HepG2 (cell line): ENCODE data around the gene EPB41L1. TPM values are rescaled to one million over a fixed set of nuclear protein-coding genes. Genes with fewer than 3 reads are reported as not detected.

ENCODE experiments used
- ATAC-seq: fragments of 200-7000 bp; cut with Tn5 transposase; 3 replicates; pipeline ENCODE4 v1.9.1; 2020; ENCODE audit warnings: mild to moderate bottlenecking, moderate library complexity
- BruUV-seq: library from RNA; stranded (reverse); fragments of 400-500 nt; replicated peaks from 2 replicates; lab custom pipeline; 2021; lab: Mats Ljungman, UMichigan
- CTCF ChIA-PET: fragments of 300-600 bp; formaldehyde crosslinking; extraction: SDS; loops from one replicate; lab custom pipeline; 2021; ENCODE audit warnings: low total read pairs, inconsistent platforms, low intra/inter-chr PET ratio; lab: Yijun Ruan, JAX
- POLR2A ChIA-PET: fragments of 350-600 bp; sonication (Branson Sonifier 250); formaldehyde crosslinking; loops from one replicate; lab custom pipeline; 2020; ENCODE audit warnings: antibody characterized with exemption, inconsistent platforms; lab: Yijun Ruan, JAX
- DNase-seq: peaks from one replicate; pipeline ENCODE4 v3.0.0-alpha.2; 2015; ENCODE audit warnings: low spot score
- FAIRE-seq: peaks from 3 replicates; lab custom pipeline; 2011; peaks lifted over from hg19 to GRCh38; lab: Jason Lieb, UNC
- H2AFZ ChIP-seq: one replicate; pipeline ENCODE4 v1.6.1; 2011; ENCODE audit warnings: low read length, inconsistent platforms
- H3K27ac ChIP-seq: fragments of 300-600 bp; 3 replicates; pipeline ENCODE4 v1.8.0; 2011; ENCODE audit warnings: mixed run types, mild to moderate bottlenecking, mixed read lengths, low read length, inconsistent platforms; ENCODE audit not compliant: insufficient read depth; ENCODE audit errors: extremely low read length
- H3K27me3 ChIP-seq, 2 experiments: fragments of 200-600 bp in 1 of 2; 2 replicates in 1 of 2; 3 replicates in 1 of 2; pipeline versions ENCODE4 v1.6.0 to v1.8.0; 2011; ENCODE audit warnings: low read length in 2 of 2, mild to moderate bottlenecking in 2 of 2, moderate library complexity in 2 of 2, inconsistent platforms in 1 of 2; ENCODE audit not compliant: insufficient read depth in 2 of 2, control insufficient read depth in 1 of 2
- H3K36me3 ChIP-seq, 2 experiments: fragments of 200-600 bp in 1 of 2; replicated peaks in 1 of 2; 2 replicates in 1 of 2; 3 replicates in 1 of 2; pipeline versions ENCODE4 v1.5.1 to v1.8.0; 2011; ENCODE audit warnings: low read length in 2 of 2, inconsistent platforms in 1 of 2; ENCODE audit not compliant: insufficient read depth in 2 of 2, control insufficient read depth in 1 of 2
- H3K4me1 ChIP-seq: 2 replicates; pipeline ENCODE4 v1.5.1; 2012; ENCODE audit warnings: low read length, inconsistent platforms; ENCODE audit not compliant: insufficient read depth
- H3K4me2 ChIP-seq: 2 replicates; pipeline ENCODE4 v1.6.0; 2011; ENCODE audit warnings: low read depth, low read length, inconsistent platforms
- H3K4me3 ChIP-seq, 3 experiments: fragments of 200-600 bp in 1 of 3; sonication (generic), shearing (Covaris generic) in 1 of 3; replicated peaks in 1 of 3; 2 replicates each; pipeline ENCODE4 v1.5.1; 2011 to 2016; ENCODE audit warnings: low read length in 3 of 3, inconsistent platforms in 2 of 3, low read depth in 2 of 3, mild to moderate bottlenecking in 2 of 3, control low read depth in 1 of 3, mixed read lengths in 1 of 3; ENCODE audit not compliant: insufficient read depth in 1 of 3
- H3K79me2 ChIP-seq: one replicate; pipeline ENCODE4 v1.6.1; 2011; ENCODE audit warnings: low read length, inconsistent platforms; ENCODE audit not compliant: insufficient read depth
- H3K9ac ChIP-seq: 2 replicates; pipeline ENCODE4 v1.6.0; 2011; ENCODE audit warnings: mild to moderate bottlenecking, low read depth, low read length, inconsistent platforms; ENCODE audit not compliant: insufficient read depth
- H3K9me3 ChIP-seq: 2 replicates; pipeline ENCODE4 v1.5.1; 2012; ENCODE audit warnings: mild to moderate bottlenecking, low read length
- H4K20me1 ChIP-seq: 2 replicates; pipeline ENCODE4 v1.6.0; 2011; ENCODE audit warnings: inconsistent platforms, mild to moderate bottlenecking, low read length, moderate library complexity; ENCODE audit not compliant: insufficient read depth
- GABPB1 ChIP-seq: IDR thresholded peaks from 2 replicates; pipeline ENCODE4 v1.6.1; 2016; ENCODE audit warnings: mild to moderate bottlenecking, missing genetic modification reagents, moderate library complexity, missing compliant biosample characterization
- LCORL ChIP-seq, 2 experiments: fragments of 450-650 bp in 1 of 2; sonication (generic) in 1 of 2; formaldehyde crosslinking in 1 of 2; IDR thresholded peaks; 2 replicates each; pipeline versions ENCODE4 v1.5.0 to v1.6.1; 2017 to 2020; ENCODE audit warnings: antibody characterized with exemption in 1 of 2, missing genetic modification reagents in 1 of 2
- MTA3 ChIP-seq: sonication (generic); formaldehyde crosslinking; IDR thresholded peaks from 2 replicates; pipeline ENCODE4 v1.4.0; 2020; ENCODE audit warnings: missing genetic modification reagents
- NR2F6 ChIP-seq, 2 experiments: IDR thresholded peaks; 2 replicates each; pipeline ENCODE4 v1.6.1; 2016; ENCODE audit warnings: antibody characterized with exemption in 1 of 2, mild to moderate bottlenecking in 1 of 2
- RXRA ChIP-seq: sonication (generic); formaldehyde crosslinking; IDR thresholded peaks from 2 replicates; pipeline ENCODE4 v1.5.1; 2020; ENCODE audit warnings: missing genetic modification reagents
- SOX5 ChIP-seq: IDR thresholded peaks from 2 replicates; pipeline ENCODE4 v1.6.1; 2016; ENCODE audit warnings: borderline replicate concordance
- TAF1 ChIP-seq: sonication (generic); formaldehyde crosslinking; IDR thresholded peaks from 2 replicates; pipeline ENCODE4 v1.4.0; 2020; ENCODE audit warnings: missing genetic modification reagents
- TCF7 ChIP-seq: sonication (generic); IDR thresholded peaks from 2 replicates; pipeline ENCODE4 v1.6.1; 2016; ENCODE audit warnings: antibody characterized with exemption, low read depth
- XRCC5 ChIP-seq: fragments of 200-400 bp; formaldehyde crosslinking; optimal IDR thresholded peaks from 2 replicates; pipeline ENCODE3; 2017; ENCODE audit warnings: mild to moderate bottlenecking, low read length
- ZFP90 ChIP-seq: sonication (generic); formaldehyde crosslinking; IDR thresholded peaks from 2 replicates; pipeline ENCODE4 v1.8.0; 2022; ENCODE audit warnings: missing genetic modification reagents, mild to moderate bottlenecking, inconsistent platforms, borderline replicate concordance
- ZKSCAN5 ChIP-seq: sonication (generic); formaldehyde crosslinking; IDR thresholded peaks from 2 replicates; pipeline ENCODE4 v1.5.1; 2020; ENCODE audit warnings: mild to moderate bottlenecking, missing genetic modification reagents
- ZMYM3 ChIP-seq: sonication (generic); formaldehyde crosslinking; IDR thresholded peaks from 2 replicates; pipeline ENCODE4 v1.5.1; 2020; ENCODE audit warnings: mild to moderate bottlenecking, missing genetic modification reagents
- ZNF607 ChIP-seq: sonication (generic); formaldehyde crosslinking; IDR thresholded peaks from 2 replicates; pipeline ENCODE4 v1.5.1; 2020; ENCODE audit warnings: missing genetic modification reagents, mild to moderate bottlenecking, borderline replicate concordance
- WGBS: methylation state at CpG from one replicate; pipeline ENCODE4 v1.1.6; 2017; ENCODE audit warnings: low lambda C conversion rate; 5-methylcytosine and 5-hydroxymethylcytosine counted together
- in situ Hi-C: cut with HindIII; loops from 2 replicates; pipeline ENCODE4 v1.10.0; 2017; ENCODE audit warnings: low pct_unique_long_range_greater_than_20kb; ENCODE audit not compliant: extremely low pct_ligation_motif_present
- intact Hi-C: fragments of 100-400 bp; cut with micrococcal nuclease; formaldehyde crosslinking; loops from one replicate; pipeline ENCODE4 v1.10.0; 2022; ENCODE audit not compliant: unreplicated experiment
- polyA plus RNA-seq, 8 experiments: library from polyadenylated mRNA; depleted of rRNA in 3 of 8; stranded (reverse) in 7 of 8; unstranded in 1 of 8; fragments of >200 nt; fragmentation: Illumina TruSeq in 4 of 8; extraction: Trizol in 4 of 8; gene quantifications; 2 replicates each; pipeline versions ENCODE4 v1.2.1 to v1.2.3, GENCODE V29; 2011 to 2016; ENCODE audit warnings: low read depth in 4 of 8, missing spikeins in 1 of 8, mixed read lengths in 1 of 8; ENCODE audit not compliant: insufficient read depth in 1 of 8
- total RNA-seq, 5 experiments: library from RNA; depleted of rRNA; stranded (reverse); fragments of >200 nt; fragmentation: Illumina TruSeq; extraction: Trizol; gene quantifications; 2 replicates each; pipeline ENCODE4 v1.2.3, GENCODE V29; 2016; ENCODE audit warnings: low read depth in 1 of 5
- TF ChIP-seq, protein P1 (sequence below): sonication (generic); formaldehyde crosslinking; IDR thresholded peaks from 2 replicates; pipeline ENCODE4 v1.5.0; 2020; ENCODE audit warnings: mild to moderate bottlenecking, missing genetic modification reagents, moderate library complexity
- TF ChIP-seq, protein P2 (sequence below): sonication (generic); formaldehyde crosslinking; IDR thresholded peaks from 2 replicates; pipeline ENCODE4 v1.9.0; 2022; ENCODE audit warnings: low read depth, missing genetic modification reagents
- TF ChIP-seq, protein P3 (sequence below): sonication (generic); formaldehyde crosslinking; IDR thresholded peaks from 2 replicates; pipeline ENCODE4 v1.4.0; 2020; ENCODE audit warnings: missing genetic modification reagents, borderline replicate concordance

EPB41L1 gene
- total and polyA plus RNA-seq, 2 of the 13 experiments (the other 11 are each of a cell fraction or from before 2014, with no cell fraction given): 16.7 to 39.0 TPM

DNA sequence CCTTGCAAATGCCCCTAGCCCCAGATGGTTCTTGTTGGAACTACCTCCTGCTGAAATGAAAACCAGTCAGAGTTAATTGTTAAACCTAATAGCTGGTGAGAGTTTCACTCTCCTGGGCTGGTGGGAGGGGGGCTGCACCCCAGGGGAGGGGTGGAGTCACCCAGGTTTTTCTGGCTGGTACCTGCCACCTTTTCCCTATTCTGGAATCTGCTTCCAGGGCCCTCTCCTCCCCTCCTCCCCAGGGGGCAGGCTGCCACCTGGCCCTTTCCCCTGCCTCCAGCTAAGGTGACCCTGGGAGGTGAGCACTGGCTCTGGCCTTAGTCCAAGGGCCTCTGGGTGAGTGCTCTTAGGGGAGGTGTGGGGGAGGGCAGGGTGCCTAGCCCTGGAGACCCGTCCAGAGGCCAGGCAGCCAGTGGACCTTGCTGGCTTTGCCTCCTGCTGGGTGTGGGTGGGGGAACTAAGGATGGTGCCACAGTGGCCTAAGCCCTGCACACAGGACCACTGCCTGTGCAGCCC, 48.8 kb upstream of the EPB41L1 start:
- intact Hi-C loops (no loop called here), in situ Hi-C loops (no loop called here)
- 0% methylated on average over 1 of the region's 1 CpG for WGBS
- ChIA-PET POLR2A (no interaction called here), CTCF (no interaction called here)
- no peak for DNase-seq
- no peak overlapping the region for H2AFZ ChIP-seq
- no peaks in the 10 kb centered on the region for H3K79me2 ChIP-seq
- no peaks in the 10 kb centered on the region for H3K36me3 ChIP-seq
- H3K27me3 ChIP-seq: peaks cover under 1 to 4% of the 10 kb centered on the region in 2 experiments; a peak in 1 of 5 replicates
- no peaks in the 10 kb centered on the region for H4K20me1 ChIP-seq
- peak; percentile 62 for ATAC-seq
- no peak for FAIRE-seq
- H3K4me1 ChIP-seq: peaks cover 36% of the 10 kb centered on the region
- no peak overlapping the region for H3K4me3 ChIP-seq
- no peaks in the 10 kb centered on the region for H3K9me3 ChIP-seq
- no peak overlapping the region for H3K4me2 ChIP-seq
- H3K9ac ChIP-seq: no peak overlapping the region
- no TSS peak for BruUV-seq
- H3K27ac ChIP-seq: no peak overlapping the region
- TF ChIP-seq XRCC5 (peak; percentile 16), NR2F6 (IDR thresholded peaks at IDR 0.05) (0 out of 2 replicates have a peak, but pooled peaks have one; percentile 8), NR2F6 (CRISPR knock-in tag; IDR thresholded peaks at IDR 0.05) (peak; percentile 42; the same call in 1 of the 2 replicates), SOX5 (0 out of 2 replicates have a peak, but pooled peaks have one; percentile 12), ZMYM3 (CRISPR knock-in tag) (0 out of 2 replicates have a peak, but pooled peaks have one; percentile 61), ZFP90 (CRISPR knock-in tag) (0 out of 2 replicates have a peak, but pooled peaks have one; percentile 14), LCORL (IDR thresholded peaks at IDR 0.05) (no peak), LCORL (CRISPR knock-in tag; IDR thresholded peaks at IDR 0.05) (peak; percentile 44; the same call in 1 of the 2 replicates), RXRA (CRISPR knock-in tag) (0 out of 2 replicates have a peak, but pooled peaks have one; percentile 40), MTA3 (no peak), GABPB1 (CRISPR knock-in tag) (peak; percentile 23; the same call in 1 of the 2 replicates), ZKSCAN5 (peak; percentile 90), TAF1 (no peak), TCF7 (no peak), ZNF607 (CRISPR knock-in tag) (no peak)
- TF ChIP-seq, protein P1, sequence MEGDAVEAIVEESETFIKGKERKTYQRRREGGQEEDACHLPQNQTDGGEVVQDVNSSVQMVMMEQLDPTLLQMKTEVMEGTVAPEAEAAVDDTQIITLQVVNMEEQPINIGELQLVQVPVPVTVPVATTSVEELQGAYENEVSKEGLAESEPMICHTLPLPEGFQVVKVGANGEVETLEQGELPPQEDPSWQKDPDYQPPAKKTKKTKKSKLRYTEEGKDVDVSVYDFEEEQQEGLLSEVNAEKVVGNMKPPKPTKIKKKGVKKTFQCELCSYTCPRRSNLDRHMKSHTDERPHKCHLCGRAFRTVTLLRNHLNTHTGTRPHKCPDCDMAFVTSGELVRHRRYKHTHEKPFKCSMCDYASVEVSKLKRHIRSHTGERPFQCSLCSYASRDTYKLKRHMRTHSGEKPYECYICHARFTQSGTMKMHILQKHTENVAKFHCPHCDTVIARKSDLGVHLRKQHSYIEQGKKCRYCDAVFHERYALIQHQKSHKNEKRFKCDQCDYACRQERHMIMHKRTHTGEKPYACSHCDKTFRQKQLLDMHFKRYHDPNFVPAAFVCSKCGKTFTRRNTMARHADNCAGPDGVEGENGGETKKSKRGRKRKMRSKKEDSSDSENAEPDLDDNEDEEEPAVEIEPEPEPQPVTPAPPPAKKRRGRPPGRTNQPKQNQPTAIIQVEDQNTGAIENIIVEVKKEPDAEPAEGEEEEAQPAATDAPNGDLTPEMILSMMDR (CRISPR knock-in tag): peak; percentile 11; the same call in 1 of the 2 replicates
- TF ChIP-seq, protein P2, sequence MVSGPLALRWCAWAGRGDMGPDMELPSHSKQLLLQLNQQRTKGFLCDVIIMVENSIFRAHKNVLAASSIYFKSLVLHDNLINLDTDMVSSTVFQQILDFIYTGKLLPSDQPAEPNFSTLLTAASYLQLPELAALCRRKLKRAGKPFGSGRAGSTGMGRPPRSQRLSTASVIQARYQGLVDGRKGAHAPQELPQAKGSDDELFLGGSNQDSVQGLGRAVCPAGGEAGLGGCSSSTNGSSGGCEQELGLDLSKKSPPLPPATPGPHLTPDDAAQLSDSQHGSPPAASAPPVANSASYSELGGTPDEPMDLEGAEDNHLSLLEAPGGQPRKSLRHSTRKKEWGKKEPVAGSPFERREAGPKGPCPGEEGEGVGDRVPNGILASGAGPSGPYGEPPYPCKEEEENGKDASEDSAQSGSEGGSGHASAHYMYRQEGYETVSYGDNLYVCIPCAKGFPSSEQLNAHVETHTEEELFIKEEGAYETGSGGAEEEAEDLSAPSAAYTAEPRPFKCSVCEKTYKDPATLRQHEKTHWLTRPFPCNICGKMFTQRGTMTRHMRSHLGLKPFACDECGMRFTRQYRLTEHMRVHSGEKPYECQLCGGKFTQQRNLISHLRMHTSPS (CRISPR knock-in tag): peak; percentile 19; the same call in 1 of the 2 replicates
- TF ChIP-seq, protein P3, sequence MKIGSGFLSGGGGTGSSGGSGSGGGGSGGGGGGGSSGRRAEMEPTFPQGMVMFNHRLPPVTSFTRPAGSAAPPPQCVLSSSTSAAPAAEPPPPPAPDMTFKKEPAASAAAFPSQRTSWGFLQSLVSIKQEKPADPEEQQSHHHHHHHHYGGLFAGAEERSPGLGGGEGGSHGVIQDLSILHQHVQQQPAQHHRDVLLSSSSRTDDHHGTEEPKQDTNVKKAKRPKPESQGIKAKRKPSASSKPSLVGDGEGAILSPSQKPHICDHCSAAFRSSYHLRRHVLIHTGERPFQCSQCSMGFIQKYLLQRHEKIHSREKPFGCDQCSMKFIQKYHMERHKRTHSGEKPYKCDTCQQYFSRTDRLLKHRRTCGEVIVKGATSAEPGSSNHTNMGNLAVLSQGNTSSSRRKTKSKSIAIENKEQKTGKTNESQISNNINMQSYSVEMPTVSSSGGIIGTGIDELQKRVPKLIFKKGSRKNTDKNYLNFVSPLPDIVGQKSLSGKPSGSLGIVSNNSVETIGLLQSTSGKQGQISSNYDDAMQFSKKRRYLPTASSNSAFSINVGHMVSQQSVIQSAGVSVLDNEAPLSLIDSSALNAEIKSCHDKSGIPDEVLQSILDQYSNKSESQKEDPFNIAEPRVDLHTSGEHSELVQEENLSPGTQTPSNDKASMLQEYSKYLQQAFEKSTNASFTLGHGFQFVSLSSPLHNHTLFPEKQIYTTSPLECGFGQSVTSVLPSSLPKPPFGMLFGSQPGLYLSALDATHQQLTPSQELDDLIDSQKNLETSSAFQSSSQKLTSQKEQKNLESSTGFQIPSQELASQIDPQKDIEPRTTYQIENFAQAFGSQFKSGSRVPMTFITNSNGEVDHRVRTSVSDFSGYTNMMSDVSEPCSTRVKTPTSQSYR (CRISPR knock-in tag): peak; percentile 60; the same call in 1 of the 2 replicates
